ENCODE results near the gene CEP170B.
"Not testable (repeated sequence)": the region's sequence is repeated elsewhere in the genome, so short reads cannot be mapped to it uniquely, and the experiment has no call there.

CEP170B gene

DNA sequence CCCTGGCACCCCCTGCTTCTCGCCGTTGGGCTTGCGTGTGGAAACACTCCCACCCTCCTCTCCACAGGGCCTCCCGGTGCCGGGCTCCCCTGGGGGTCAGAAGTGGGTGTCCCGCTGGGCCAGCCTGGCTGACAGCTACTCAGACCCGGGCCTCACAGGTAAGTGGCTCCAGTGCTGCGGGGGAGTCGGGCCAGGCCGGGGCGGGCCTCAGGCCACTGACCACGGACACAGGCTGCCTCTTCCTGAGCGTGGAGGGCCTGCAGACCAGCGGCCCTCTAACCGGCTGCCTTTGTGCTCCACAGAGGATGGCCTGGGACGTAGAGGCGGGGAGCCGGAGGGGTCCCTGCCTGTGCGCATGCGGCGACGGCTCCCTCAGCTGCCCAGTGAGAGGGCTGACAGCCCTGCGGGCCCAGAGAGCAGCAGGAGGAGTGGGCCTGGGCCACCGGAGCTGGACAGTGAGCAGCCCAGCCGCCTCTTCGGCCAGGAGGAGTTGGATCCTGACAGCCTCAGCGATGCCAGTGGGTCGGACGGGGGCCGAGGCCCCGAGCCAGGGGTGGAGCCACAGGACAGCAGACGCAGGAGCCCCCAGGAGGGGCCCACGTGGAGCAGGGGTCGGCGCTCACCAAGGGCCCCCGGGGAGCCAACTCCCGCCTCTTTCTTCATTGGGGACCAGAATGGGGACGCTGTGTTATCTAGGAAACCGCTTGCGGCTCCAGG, 21.1 kb downstream of the CEP170B start:
- H3K36me3 ChIP-seq (ENCODE audit: control insufficient read depth in 2 of 2, insufficient read depth in 2 of 2, low read length in 2 of 2) = peaks cover 13 to 18% of the 10 kb centered on the region in 2 donors

DNA sequence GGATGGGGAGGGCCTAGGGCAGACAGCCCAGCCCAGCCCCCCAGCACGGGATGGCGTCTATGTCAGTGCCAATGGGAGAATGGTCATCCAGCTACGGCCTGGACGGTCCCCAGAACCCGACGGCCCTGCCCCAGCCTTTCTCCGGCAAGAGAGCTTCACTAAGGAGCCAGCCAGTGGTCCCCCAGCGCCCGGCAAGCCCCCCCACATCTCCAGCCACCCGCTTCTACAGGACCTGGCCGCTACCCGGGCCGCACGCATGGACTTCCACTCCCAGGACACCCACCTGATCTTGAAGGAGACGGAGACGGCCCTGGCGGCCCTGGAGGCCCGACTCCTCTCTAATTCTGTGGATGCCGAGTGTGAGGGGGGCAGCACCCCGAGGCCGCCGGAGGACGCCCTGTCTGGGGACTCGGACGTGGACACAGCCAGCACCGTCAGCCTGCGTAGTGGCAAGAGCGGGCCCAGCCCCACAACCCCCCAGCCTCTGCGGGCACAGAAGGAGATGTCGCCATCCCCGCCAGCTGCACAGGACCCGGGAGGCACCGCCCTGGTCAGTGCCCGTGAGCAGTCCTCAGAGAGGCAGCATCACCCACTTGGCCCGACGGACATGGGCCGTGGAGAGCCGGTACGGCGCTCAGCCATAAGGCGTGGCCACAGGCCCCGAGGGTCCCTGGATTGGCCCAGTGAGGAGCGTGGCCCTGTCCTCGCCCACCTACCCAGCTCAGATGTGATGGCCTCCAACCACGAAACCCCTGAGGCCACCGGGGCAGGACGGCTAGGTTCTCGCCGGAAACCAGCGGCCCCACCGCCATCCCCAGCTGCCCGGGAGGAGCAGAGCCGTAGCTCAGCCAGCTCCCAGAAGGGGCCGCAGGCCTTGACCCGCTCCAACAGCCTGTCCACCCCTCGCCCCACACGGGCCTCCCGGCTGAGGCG, 21.9 kb downstream of the CEP170B start:
- Histone ChIP-seq H3K9me3 (ENCODE audit: control insufficient read depth in 2 of 2, low read length in 2 of 2) (no peaks in the 10 kb centered on the region), H3K27ac (ENCODE audit: low read depth in 2 of 2, low read length in 2 of 2) (no peak overlapping the region), H3K27me3 (ENCODE audit: control insufficient read depth in 2 of 2, insufficient read depth in 2 of 2, low read length in 2 of 2) (no peaks in the 10 kb centered on the region), H3K36me3 (ENCODE audit: control insufficient read depth in 2 of 2, insufficient read depth in 2 of 2, low read length in 2 of 2) (peaks cover 9 to 18% of the 10 kb centered on the region in 2 donors), H3K9ac (ENCODE audit: low read depth in 1 of 2, low read length in 2 of 2) (no peak overlapping the region), H3K4me3 (ENCODE audit: low read length in 2 of 2) (no peak overlapping the region), H3K4me1 (ENCODE audit: control insufficient read depth in 2 of 2, insufficient read depth in 2 of 2, low read length in 2 of 2) (peaks cover 0 to 3% of the 10 kb centered on the region in 2 donors)

More for the DNA sequence above, 21.1 kb downstream of the CEP170B start:
- Histone ChIP-seq H3K9me3 (ENCODE audit: control insufficient read depth in 2 of 2, low read length in 2 of 2) (no peaks in the 10 kb centered on the region), H3K4me3 (ENCODE audit: low read length in 2 of 2) (no peak overlapping the region), H3K27me3 (ENCODE audit: control insufficient read depth in 2 of 2, insufficient read depth in 2 of 2, low read length in 2 of 2) (no peaks in the 10 kb centered on the region), H3K9ac (ENCODE audit: low read depth in 1 of 2, low read length in 2 of 2) (no peak overlapping the region), H3K4me1 (ENCODE audit: control insufficient read depth in 2 of 2, insufficient read depth in 2 of 2, low read length in 2 of 2) (peaks cover 0 to 3% of the 10 kb centered on the region in 2 donors), H3K27ac (ENCODE audit: low read depth in 2 of 2, low read length in 2 of 2) (no peak overlapping the region)

DNA sequence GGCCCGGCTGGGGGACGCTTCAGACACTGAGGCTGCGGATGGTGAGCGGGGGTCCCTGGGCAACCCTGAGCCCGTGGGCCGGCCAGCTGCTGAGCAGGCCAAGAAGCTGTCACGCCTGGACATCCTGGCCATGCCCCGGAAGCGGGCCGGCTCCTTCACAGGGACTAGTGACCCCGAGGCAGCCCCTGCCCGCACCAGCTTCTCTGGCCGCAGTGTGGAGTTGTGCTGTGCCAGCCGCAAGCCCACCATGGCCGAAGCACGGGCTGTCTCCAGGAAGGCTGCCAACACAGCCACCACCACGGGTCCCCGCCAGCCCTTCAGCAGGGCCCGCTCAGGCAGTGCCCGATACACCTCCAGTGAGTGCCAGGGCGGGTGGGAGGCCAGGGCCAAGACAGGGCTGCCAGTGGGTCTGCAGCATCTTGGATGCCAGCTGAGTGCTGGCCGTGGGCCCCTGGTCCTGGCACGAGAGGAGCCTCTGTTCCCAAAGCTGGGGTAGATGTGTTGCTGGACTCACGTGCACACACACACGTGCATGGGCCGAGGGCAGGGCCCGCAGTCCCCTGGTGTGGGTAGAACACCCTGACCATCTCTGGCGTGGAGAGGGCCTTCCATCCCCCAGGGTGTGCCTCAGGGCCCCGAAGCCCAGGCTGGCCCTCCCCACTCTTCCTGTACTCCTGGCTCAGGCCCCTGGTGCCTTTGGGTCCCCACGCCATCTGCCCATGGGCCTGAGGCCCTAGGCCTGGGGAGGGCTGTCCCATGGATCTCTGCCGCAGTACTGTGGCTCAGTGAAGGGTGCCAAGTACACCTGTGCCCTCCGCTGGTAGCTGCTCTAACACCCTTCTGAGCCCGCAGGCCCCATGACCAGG, 22.8 kb downstream of the CEP170B start:
- Histone ChIP-seq H3K9me3 (ENCODE audit: control insufficient read depth in 2 of 2, low read length in 2 of 2) (no peaks in the 10 kb centered on the region), H3K4me1 (ENCODE audit: control insufficient read depth in 2 of 2, insufficient read depth in 2 of 2, low read length in 2 of 2) (no peaks in the 10 kb centered on the region), H3K36me3 (ENCODE audit: control insufficient read depth in 2 of 2, insufficient read depth in 2 of 2, low read length in 2 of 2) (peaks cover 9 to 18% of the 10 kb centered on the region in 2 donors), H3K27ac (ENCODE audit: low read depth in 2 of 2, low read length in 2 of 2) (no peak overlapping the region), H3K4me3 (ENCODE audit: low read length in 2 of 2) (no peak overlapping the region), H3K9ac (ENCODE audit: low read depth in 1 of 2, low read length in 2 of 2) (no peak overlapping the region), H3K27me3 (ENCODE audit: control insufficient read depth in 2 of 2, insufficient read depth in 2 of 2, low read length in 2 of 2) (no peaks in the 10 kb centered on the region)

DNA sequence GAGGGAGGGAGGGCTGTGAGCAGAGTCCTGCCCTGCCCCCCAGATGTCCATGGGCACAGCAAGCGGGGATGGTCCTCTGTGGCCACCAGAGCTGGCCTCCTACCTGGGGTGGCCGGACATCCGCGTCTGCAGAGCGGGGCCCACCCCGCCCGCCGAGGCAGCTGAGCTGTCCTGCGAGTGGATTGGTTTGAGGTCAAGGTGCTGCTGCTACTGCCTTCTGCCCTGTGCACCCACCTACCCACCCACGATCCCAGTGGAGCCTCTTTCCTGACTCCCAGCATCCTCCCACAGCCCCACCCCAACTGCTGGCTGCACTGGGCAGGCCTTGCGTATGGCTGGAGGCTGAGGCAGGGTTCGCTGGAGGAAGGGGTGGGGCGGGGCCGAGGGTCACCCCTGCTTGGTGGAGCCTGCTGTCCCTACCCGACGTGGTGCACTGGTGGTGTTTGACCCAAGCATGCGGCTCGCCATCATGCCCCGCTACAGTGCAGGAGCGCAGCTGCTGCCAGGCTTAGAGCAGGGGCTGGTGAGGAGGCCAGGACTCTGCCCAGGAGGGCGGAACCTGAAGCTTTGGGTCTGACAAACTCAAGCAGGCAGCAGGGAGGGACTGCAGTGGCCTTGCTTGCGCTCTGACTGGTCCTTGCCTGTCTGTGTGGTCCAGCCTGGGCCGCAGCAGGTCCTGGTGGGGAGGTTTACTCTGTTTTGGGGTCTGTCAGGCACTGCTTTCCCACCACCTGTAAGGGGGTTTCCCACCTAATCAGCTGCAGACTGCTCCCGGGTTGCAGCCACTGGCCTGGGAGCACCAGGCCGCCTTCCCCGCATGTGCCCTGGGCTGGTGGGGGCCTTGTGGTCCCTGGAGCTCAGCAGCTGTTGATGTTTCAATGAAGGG, 23.7 kb downstream of the CEP170B start:
- no peaks in the 10 kb centered on the region for H3K4me1 ChIP-seq (ENCODE audit: control insufficient read depth in 2 of 2, insufficient read depth in 2 of 2, low read length in 2 of 2)
- H3K36me3 ChIP-seq (ENCODE audit: control insufficient read depth in 2 of 2, insufficient read depth in 2 of 2, low read length in 2 of 2) = peaks cover 7 to 12% of the 10 kb centered on the region in 2 donors
- no peak overlapping the region for H3K9ac ChIP-seq (ENCODE audit: low read depth in 1 of 2, low read length in 2 of 2)
- H3K27me3 ChIP-seq (ENCODE audit: control insufficient read depth in 2 of 2, insufficient read depth in 2 of 2, low read length in 2 of 2) = no peaks in the 10 kb centered on the region
- no peak overlapping the region for H3K27ac ChIP-seq (ENCODE audit: low read depth in 2 of 2, low read length in 2 of 2)
- H3K9me3 ChIP-seq (ENCODE audit: control insufficient read depth in 2 of 2, low read length in 2 of 2) = no peaks in the 10 kb centered on the region
- H3K4me3 ChIP-seq (ENCODE audit: low read length in 2 of 2) = no peak overlapping the region

DNA sequence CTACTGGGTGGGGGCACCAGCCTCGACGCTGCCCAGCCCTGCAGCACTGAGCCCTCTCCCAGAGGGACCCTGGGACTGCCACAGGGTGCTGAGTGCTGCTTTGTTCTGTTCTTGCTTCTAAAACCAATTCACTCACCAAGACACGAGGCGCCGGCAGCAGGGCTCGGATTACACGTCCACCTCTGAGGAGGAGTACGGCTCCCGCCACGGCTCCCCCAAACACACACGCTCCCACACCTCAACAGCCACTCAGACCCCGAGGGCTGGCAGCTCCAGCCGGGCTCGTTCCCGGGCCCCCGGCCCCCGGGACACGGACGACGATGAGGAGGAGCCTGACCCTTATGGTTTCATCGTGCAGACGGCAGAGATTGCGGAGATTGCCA, 24.3 kb downstream of the CEP170B start:
- H3K27ac ChIP-seq (ENCODE audit: low read depth in 2 of 2, low read length in 2 of 2) = no peak overlapping the region
- no peaks in the 10 kb centered on the region for H3K27me3 ChIP-seq (ENCODE audit: control insufficient read depth in 2 of 2, insufficient read depth in 2 of 2, low read length in 2 of 2)
- peaks cover 12% of the 10 kb centered on the region in 2 donors for H3K36me3 ChIP-seq (ENCODE audit: control insufficient read depth in 2 of 2, insufficient read depth in 2 of 2, low read length in 2 of 2)
- no peaks in the 10 kb centered on the region for H3K9me3 ChIP-seq (ENCODE audit: control insufficient read depth in 2 of 2, low read length in 2 of 2)
- H3K9ac ChIP-seq (ENCODE audit: low read depth in 1 of 2, low read length in 2 of 2) = no peak overlapping the region
- H3K4me3 ChIP-seq (ENCODE audit: low read length in 2 of 2) = no peak overlapping the region
- no peaks in the 10 kb centered on the region for H3K4me1 ChIP-seq (ENCODE audit: control insufficient read depth in 2 of 2, insufficient read depth in 2 of 2, low read length in 2 of 2)

DNA sequence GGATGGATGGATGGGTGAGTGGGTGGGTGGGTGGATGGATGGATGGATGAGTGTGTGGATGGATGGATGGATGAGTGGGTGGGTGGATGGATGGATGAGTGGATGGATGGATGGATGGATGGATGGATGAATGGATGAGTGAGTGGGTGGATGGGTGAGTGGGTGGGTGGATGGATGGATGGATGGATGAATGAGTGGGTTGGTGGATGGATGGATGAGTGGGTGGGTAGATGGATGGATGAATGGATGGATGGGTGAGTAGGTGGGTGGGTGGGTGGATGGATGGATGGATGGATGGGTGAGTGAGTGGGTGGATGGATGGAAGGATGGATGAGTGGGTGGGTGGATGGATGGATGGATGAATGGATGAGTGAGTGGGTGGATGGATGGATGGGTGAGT, 25.2 kb downstream of the CEP170B start:
- H3K27me3 ChIP-seq (ENCODE audit: control insufficient read depth in 2 of 2, insufficient read depth in 2 of 2, low read length in 2 of 2); H3K9me3 ChIP-seq (ENCODE audit: control insufficient read depth in 2 of 2, low read length in 2 of 2); H3K27ac ChIP-seq (ENCODE audit: low read depth in 2 of 2, low read length in 2 of 2); H3K4me1 ChIP-seq (ENCODE audit: control insufficient read depth in 2 of 2, insufficient read depth in 2 of 2, low read length in 2 of 2); H3K9ac ChIP-seq (ENCODE audit: low read depth in 1 of 2, low read length in 2 of 2); H3K4me3 ChIP-seq (ENCODE audit: low read length in 2 of 2): not testable (repeated sequence)
- peaks cover 12% of the 10 kb centered on the region in 2 donors for H3K36me3 ChIP-seq (ENCODE audit: control insufficient read depth in 2 of 2, insufficient read depth in 2 of 2, low read length in 2 of 2)

DNA sequence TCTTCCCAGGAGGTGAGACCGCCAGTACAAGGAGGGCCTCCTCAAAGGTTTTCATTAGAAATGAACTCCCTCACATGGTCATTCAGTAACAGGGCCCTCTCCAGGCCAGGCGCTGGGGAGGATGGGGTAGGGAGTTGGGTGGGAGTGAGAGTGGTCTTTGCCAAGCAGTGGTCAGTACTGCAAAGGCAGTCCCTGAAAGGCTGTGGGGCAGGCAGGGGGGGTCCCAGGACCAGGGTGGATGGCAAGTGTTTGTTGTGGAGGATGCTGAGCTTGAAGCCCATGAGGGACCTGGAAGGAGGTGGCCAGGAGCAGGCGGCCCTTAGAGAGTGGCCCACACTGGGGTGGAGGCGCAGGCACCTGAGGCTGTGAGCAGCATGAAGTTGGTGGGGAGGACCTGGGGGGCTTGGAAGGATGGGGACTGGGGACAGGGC, 26.1 kb downstream of the CEP170B start:
- Histone ChIP-seq H3K9ac (ENCODE audit: low read depth in 1 of 2, low read length in 2 of 2) (no peak overlapping the region), H3K27ac (ENCODE audit: low read depth in 2 of 2, low read length in 2 of 2) (no peak overlapping the region), H3K9me3 (ENCODE audit: control insufficient read depth in 2 of 2, low read length in 2 of 2) (no peaks in the 10 kb centered on the region), H3K4me3 (ENCODE audit: low read length in 2 of 2) (no peak overlapping the region), H3K27me3 (ENCODE audit: control insufficient read depth in 2 of 2, insufficient read depth in 2 of 2, low read length in 2 of 2) (no peaks in the 10 kb centered on the region), H3K36me3 (ENCODE audit: control insufficient read depth in 2 of 2, insufficient read depth in 2 of 2, low read length in 2 of 2) (peaks cover 9 to 12% of the 10 kb centered on the region in 2 donors), H3K4me1 (ENCODE audit: control insufficient read depth in 2 of 2, insufficient read depth in 2 of 2, low read length in 2 of 2) (no peaks in the 10 kb centered on the region)

DNA sequence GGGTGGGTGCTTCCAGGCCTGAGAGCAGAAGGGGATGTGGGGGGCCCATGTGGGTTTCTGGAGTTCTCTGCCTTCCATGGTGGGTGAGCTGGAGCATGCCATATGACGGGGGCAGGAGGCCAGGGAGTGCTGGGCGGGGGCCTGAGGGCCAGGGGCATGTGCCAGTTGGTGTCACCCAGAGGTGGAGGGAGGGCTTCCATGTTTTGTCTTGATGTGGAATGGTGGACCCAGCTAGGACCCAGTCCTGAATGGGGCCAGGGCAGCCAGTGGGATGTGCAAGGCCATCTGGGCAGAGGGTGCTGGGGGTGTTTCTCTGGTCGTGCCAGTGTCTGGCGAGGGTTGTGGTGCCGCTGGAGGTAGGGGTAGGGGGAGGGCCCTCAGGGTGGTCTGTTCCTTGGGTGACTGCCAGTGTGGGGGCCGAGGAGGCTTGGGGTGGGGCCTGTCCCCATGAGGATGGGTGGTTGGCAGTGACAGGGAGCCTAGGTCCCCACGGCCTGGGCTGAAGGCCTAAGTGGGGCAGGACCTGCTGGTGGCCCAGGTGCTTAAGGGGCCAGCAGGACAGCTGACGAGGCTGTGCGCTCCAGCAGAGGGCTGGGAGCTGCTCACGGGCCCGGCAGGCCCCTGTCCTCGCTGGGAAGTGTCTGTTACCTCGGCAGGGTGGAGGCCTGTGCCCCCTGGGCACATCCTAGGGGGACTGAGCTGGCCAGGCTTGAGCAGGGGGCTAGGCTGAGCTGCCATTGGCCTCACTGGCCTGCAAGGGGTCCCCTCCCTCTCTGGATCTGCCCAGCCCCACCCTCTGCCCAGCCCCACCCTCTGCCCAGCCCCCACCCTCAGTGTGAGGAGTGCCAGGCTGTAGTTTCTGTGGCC, 26.8 kb downstream of the CEP170B start:
- H3K4me1 ChIP-seq (ENCODE audit: control insufficient read depth in 2 of 2, insufficient read depth in 2 of 2, low read length in 2 of 2) = no peaks in the 10 kb centered on the region
- H3K9me3 ChIP-seq (ENCODE audit: control insufficient read depth in 2 of 2, low read length in 2 of 2) = no peaks in the 10 kb centered on the region
- H3K36me3 ChIP-seq (ENCODE audit: control insufficient read depth in 2 of 2, insufficient read depth in 2 of 2, low read length in 2 of 2) = peaks cover 7 to 9% of the 10 kb centered on the region in 2 donors
- no peak overlapping the region for H3K4me3 ChIP-seq (ENCODE audit: low read length in 2 of 2)
- H3K27me3 ChIP-seq (ENCODE audit: control insufficient read depth in 2 of 2, insufficient read depth in 2 of 2, low read length in 2 of 2) = no peaks in the 10 kb centered on the region
- no peak overlapping the region for H3K9ac ChIP-seq (ENCODE audit: low read depth in 1 of 2, low read length in 2 of 2)
- H3K27ac ChIP-seq (ENCODE audit: low read depth in 2 of 2, low read length in 2 of 2) = no peak overlapping the region
